GM18868 (cell line): ENCODE data around the gene ABLIM1.

Experiments
- ATAC-seq: cut with Tn5 transposase; IDR thresholded peaks from one replicate; pipeline ENCODE4 v1.9.1; 2021; ENCODE audit warnings: mild to moderate bottlenecking, moderate library complexity; ENCODE audit not compliant: unreplicated experiment

ABLIM1 gene

GRCh38 chr10:114525368-114525949 is 132.6 kb downstream of the ABLIM1 start:
- no peak for ATAC-seq

- ATAC-seq, result no peak
Observed at GRCh38 chr10:114523876-114524275, 134.2 kb downstream of the ABLIM1 start.

GRCh38 chr10:114521255-114521654 is 136.8 kb downstream of the ABLIM1 start:
- ATAC-seq, result no peak

GRCh38 chr10:114520453-114520852 is 137.6 kb downstream of the ABLIM1 start:
- no peak for ATAC-seq

GRCh38 chr10:114519756-114520293 is 138.2 kb downstream of the ABLIM1 start:
- no peak for ATAC-seq

GRCh38 chr10:114519306-114519669 is 138.8 kb downstream of the ABLIM1 start:
- ATAC-seq, result no peak

GRCh38 chr10:114518401-114519305 is 139.4 kb downstream of the ABLIM1 start:
- ATAC-seq, result no peak

- ATAC-seq, result no peak
Observed at GRCh38 chr10:114517368-114518250, 140.5 kb downstream of the ABLIM1 start.

GRCh38 chr10:114516356-114516755 is 141.7 kb downstream of the ABLIM1 start:
- ATAC-seq, result no peak

GRCh38 chr10:114515298-114515914 is 142.7 kb downstream of the ABLIM1 start:
- ATAC-seq, result no peak

- ATAC-seq, result no peak
Observed at GRCh38 chr10:114513381-114513792, 144.7 kb downstream of the ABLIM1 start.

GRCh38 chr10:114511881-114512280 is 146.2 kb downstream of the ABLIM1 start:
- ATAC-seq, result no peak

GRCh38 chr10:114508376-114508775 is 149.7 kb downstream of the ABLIM1 start:
- no peak for ATAC-seq

GRCh38 chr10:114507449-114507848 is 150.6 kb downstream of the ABLIM1 start:
- no peak for ATAC-seq

GRCh38 chr10:114506871-114507385 is 151.1 kb downstream of the ABLIM1 start:
- ATAC-seq, result no peak

GRCh38 chr10:114504769-114505579 is 153.1 kb downstream of the ABLIM1 start:
- no peak for ATAC-seq

- no peak for ATAC-seq
Observed at GRCh38 chr10:114502074-114502473, 156.0 kb downstream of the ABLIM1 start.

- no peak for ATAC-seq
Observed at GRCh38 chr10:114501650-114502049, 156.4 kb downstream of the ABLIM1 start.

- ATAC-seq, result no peak
Observed at GRCh38 chr10:114500643-114501042, 157.4 kb downstream of the ABLIM1 start.
